DMS153 (cell line): Measurements from ENCODE around the gene CCDC89.
"Not testable (repeated sequence)": the region's sequence is repeated elsewhere in the genome, so short reads cannot be mapped to it uniquely, and the experiment has no call there.

Experiments used
- DNase-seq: peaks from one replicate; lab custom pipeline; 2025; lab: John Stamatoyannopoulos, UW

The CCDC89 gene

GRCh38 chr11:85685125-85685819 is 723 bp downstream of the CCDC89 start:
- DNase-seq = no peak

- DNase-seq = peak; percentile 11
These were observed 3.4 kb downstream of the CCDC89 start for GRCh38 chr11:85682330-85683305.

- no peak for DNase-seq
These were observed 5.1 kb downstream of the CCDC89 start for GRCh38 chr11:85680897-85681296.

GRCh38 chr11:85679576-85679975 is 6.4 kb downstream of the CCDC89 start:
- no peak for DNase-seq

- no peak for DNase-seq
These were observed 12.6 kb downstream of the CCDC89 start for GRCh38 chr11:85673393-85673792.

GRCh38 chr11:85672105-85672902 is 13.7 kb downstream of the CCDC89 start:
- no peak for DNase-seq

GRCh38 chr11:85670949-85671663 is 14.9 kb downstream of the CCDC89 start:
- DNase-seq = not testable (repeated sequence)

- DNase-seq = no peak
These were observed 17.8 kb downstream of the CCDC89 start for GRCh38 chr11:85668157-85668556.

- no peak for DNase-seq
These were observed 19.3 kb downstream of the CCDC89 start for GRCh38 chr11:85666687-85667086.

- DNase-seq = no peak
These were observed 20.3 kb downstream of the CCDC89 start for GRCh38 chr11:85665733-85666132.

GRCh38 chr11:85664615-85665481 is 21.1 kb downstream of the CCDC89 start, which contains the start of gene CREBZF:
Gene CREBZF (minus strand): TSS chr11:85665129. CDS start chr11:85664875, 254 bp downstream.
- DNase-seq = peak; percentile 90

- DNase-seq = peak; percentile 46
These were observed 22.0 kb downstream of the CCDC89 start for GRCh38 chr11:85663753-85664614.

GRCh38 chr11:85663080-85663752 is 22.8 kb downstream of the CCDC89 start:
- DNase-seq = no peak

- DNase-seq = no peak
These were observed 23.9 kb downstream of the CCDC89 start for GRCh38 chr11:85661972-85662664.

- DNase-seq = no peak
These were observed 27.8 kb downstream of the CCDC89 start for GRCh38 chr11:85658180-85658579.

GRCh38 chr11:85656777-85657176 is 29.2 kb downstream of the CCDC89 start:
- no peak for DNase-seq

GRCh38 chr11:85654343-85654742 is 31.7 kb downstream of the CCDC89 start:
- DNase-seq = not testable (repeated sequence)

GRCh38 chr11:85652786-85653447 is 33.1 kb downstream of the CCDC89 start:
- DNase-seq = no peak
